ENCODE measurements around the gene C1orf216. TPM values are rescaled to one million over a fixed set of nuclear protein-coding genes. Genes with fewer than 3 reads are reported as not detected.

C1orf216 gene, protein sequence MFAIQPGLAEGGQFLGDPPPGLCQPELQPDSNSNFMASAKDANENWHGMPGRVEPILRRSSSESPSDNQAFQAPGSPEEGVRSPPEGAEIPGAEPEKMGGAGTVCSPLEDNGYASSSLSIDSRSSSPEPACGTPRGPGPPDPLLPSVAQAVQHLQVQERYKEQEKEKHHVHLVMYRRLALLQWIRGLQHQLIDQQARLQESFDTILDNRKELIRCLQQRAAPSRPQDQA
- total RNA-seq, result 1 to 10 TPM; 2.8 to 6.7 (median 4.7) TPM

DNA sequence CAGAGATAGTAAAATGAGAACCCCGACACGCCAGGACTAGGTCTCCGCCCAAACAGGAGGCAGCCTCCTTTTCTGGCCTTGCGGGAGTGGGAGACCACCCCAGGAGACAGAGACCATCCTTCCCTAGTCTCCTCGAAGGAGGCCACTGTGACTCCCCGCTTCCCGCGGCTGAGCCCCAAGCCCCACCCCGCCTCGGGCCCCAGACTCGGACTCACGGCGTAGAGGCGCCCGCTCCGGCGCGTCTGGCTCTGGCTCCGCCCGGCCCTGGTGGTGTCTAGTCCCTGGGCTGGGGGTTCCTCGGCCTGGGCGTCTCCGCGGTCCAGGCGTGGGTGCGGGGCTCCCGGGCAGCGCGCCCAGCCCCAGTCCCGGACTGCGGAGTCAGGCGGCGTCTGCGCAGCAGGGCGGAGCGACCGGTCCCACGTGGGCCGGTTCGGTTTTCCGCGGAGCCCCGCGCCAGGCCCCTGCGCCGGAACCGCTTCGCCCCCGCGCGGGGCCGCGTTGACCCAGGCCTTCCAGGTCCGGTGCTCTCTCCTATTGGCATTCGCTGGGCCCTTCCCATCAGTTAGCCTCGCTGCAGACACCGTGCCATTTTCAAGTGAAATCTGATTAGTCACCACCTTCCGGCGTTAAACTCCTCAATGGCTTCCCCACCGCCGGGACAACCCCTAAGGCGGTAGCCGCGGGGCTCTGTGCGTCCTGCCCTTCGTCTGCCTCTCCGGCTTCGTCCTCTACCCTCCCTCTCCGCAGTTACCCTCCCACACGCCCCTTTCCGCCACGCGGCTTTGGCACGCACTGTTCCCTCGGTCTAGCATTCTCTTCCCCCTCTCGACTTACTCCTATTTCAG, at the start of gene C1orf216:
C1orf216 (minus strand) TSS at position 393 of the 845 bp plus-strand sequence. CDS start 2,563 bp downstream, outside the sequence.
- no peaks in the 10 kb centered on the region for H3K9me3 ChIP-seq
- intact Hi-C loops (cut with DNase I; ENCODE audit: low total_unique reads) (loop anchor here (10.0 kb wide), 1 partner anchor 264 kb away; no protein-coding TSS in a partner anchor), in situ Hi-C loops (cut with MboI; ENCODE audit: low pct_ligation_motif_present in 1 of 4, low pct_unique_long_range_greater_than_20kb in 1 of 4, low sequenced_read_pairs in 3 of 4) (loop anchor here in 1 of 4 donors (5.0 to 25.0 kb wide), 3 partner anchors 64 to 256 kb away; partner anchors contain the start of gene TFAP2E)
- peak within 1 kb of the TSS; percentile 48 to 91 (median 78) for H3K4me3 ChIP-seq
- WGBS, 2 donors (ENCODE audit: low coverage in 1 of 2), result 0 to 1% methylated on average over 6 to 58 of the region's 76 CpGs
- H3K36me3 ChIP-seq, result no peaks in the 10 kb centered on the region
- peak; percentile 53 for DNase-seq
- peak within 1 kb of the TSS; percentile 77 to 89 (median 82) for H3K27ac ChIP-seq
- peaks cover 12 to 38% (median 18%) of the 10 kb centered on the region in 4 donors for H3K4me1 ChIP-seq
- H3K27me3 ChIP-seq, result no peaks in the 10 kb centered on the region
- TF ChIP-seq POLR2AphosphoS5 (IDR thresholded peaks at IDR 0.05) (peak in 2 of 3 donors; percentile 16 to 36), EP300 (IDR thresholded peaks at IDR 0.05; ENCODE audit: low read depth) (no peak)
- TF ChIP-seq, protein P1, sequence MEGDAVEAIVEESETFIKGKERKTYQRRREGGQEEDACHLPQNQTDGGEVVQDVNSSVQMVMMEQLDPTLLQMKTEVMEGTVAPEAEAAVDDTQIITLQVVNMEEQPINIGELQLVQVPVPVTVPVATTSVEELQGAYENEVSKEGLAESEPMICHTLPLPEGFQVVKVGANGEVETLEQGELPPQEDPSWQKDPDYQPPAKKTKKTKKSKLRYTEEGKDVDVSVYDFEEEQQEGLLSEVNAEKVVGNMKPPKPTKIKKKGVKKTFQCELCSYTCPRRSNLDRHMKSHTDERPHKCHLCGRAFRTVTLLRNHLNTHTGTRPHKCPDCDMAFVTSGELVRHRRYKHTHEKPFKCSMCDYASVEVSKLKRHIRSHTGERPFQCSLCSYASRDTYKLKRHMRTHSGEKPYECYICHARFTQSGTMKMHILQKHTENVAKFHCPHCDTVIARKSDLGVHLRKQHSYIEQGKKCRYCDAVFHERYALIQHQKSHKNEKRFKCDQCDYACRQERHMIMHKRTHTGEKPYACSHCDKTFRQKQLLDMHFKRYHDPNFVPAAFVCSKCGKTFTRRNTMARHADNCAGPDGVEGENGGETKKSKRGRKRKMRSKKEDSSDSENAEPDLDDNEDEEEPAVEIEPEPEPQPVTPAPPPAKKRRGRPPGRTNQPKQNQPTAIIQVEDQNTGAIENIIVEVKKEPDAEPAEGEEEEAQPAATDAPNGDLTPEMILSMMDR (IDR thresholded peaks at IDR 0.05), result no peak

DNA sequence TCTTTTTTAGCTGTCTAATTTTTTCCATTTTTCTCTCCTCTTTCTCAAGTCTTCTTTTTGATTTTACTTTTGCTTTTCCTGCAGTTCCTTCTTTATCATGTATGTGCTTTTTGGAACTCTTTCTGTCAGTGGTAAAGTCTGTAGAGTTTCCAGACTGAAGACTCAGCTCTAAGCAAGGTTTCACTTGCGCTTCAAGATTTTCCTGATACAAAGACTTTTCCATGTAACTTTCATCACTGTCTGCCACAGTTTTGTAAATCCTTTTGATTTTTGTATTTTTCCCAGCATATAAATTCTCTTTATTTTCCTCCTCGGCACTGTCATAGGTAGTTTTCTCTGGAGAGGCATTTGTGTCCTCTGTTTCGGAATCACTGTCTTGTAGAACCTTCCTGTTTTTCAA, 45.6 kb upstream of the C1orf216 start:
- H3K9me3 ChIP-seq, result no peaks in the 10 kb centered on the region
- H3K4me3 ChIP-seq, result no peak overlapping the region
- H3K27ac ChIP-seq, result no peak overlapping the region
- 91 to 95% methylated on average over 3 of the region's 3 CpGs for WGBS, 2 donors (ENCODE audit: low coverage in 1 of 2)
- no peak for TF ChIP-seq POLR2AphosphoS5 (IDR thresholded peaks at IDR 0.05)
- TF ChIP-seq, protein P1 (IDR thresholded peaks at IDR 0.05), result no peak
- no peak for TF ChIP-seq POLR2A (IDR thresholded peaks at IDR 0.05)
- TF ChIP-seq EP300 (IDR thresholded peaks at IDR 0.05; ENCODE audit: low read depth), result no peak
- in situ Hi-C loops (cut with MboI; ENCODE audit: low pct_ligation_motif_present in 1 of 4, low pct_unique_long_range_greater_than_20kb in 1 of 4, low sequenced_read_pairs in 3 of 4), result loop anchor here in 1 of 4 donors (25.0 kb wide), 1 partner anchor 302 kb away; no protein-coding TSS in a partner anchor
- H3K36me3 ChIP-seq, result no peaks in the 10 kb centered on the region
- DNase-seq, result no peak
- no peaks in the 10 kb centered on the region for H3K27me3 ChIP-seq
- H3K4me1 ChIP-seq, result peaks cover 0 to 6% (median 1%) of the 10 kb centered on the region in 4 donors
- intact Hi-C loops (cut with DNase I; ENCODE audit: low total_unique reads), result no loop called here

DNA sequence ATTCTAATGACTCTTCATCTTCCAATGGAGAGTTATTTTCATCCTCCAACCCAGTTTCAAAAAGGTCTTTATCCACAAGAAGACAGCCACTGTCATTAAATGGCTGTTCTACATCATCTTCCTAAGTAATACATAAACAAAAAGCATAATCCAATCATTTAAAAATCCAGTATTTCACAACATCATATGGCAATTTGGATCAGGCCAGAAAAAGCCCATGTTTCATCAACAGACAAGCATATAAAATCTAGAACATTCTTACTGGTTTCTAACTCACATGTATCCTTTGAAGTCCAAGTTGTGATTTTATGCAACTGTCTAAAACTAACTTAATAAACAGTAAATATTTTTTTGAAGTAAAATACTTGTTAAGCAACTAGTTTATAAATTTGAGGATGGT, 44.5 kb upstream of the C1orf216 start:
- no peak overlapping the region for H3K4me3 ChIP-seq
- DNase-seq, result no peak
- intact Hi-C loops (cut with DNase I; ENCODE audit: low total_unique reads), result no loop called here
- no peaks in the 10 kb centered on the region for H3K9me3 ChIP-seq
- in situ Hi-C loops (cut with MboI; ENCODE audit: low pct_ligation_motif_present in 1 of 4, low pct_unique_long_range_greater_than_20kb in 1 of 4, low sequenced_read_pairs in 3 of 4), result loop anchor here in 1 of 4 donors (25.0 kb wide), 1 partner anchor 301 kb away; no protein-coding TSS in a partner anchor
- no peaks in the 10 kb centered on the region for H3K4me1 ChIP-seq
- TF ChIP-seq POLR2A (IDR thresholded peaks at IDR 0.05) (no peak), EP300 (IDR thresholded peaks at IDR 0.05; ENCODE audit: low read depth) (no peak), POLR2AphosphoS5 (IDR thresholded peaks at IDR 0.05) (no peak)
- TF ChIP-seq, protein P1 (IDR thresholded peaks at IDR 0.05), result no peak
- no peaks in the 10 kb centered on the region for H3K27me3 ChIP-seq
- no peaks in the 10 kb centered on the region for H3K36me3 ChIP-seq
- H3K27ac ChIP-seq, result no peak overlapping the region

- in situ Hi-C loops (cut with MboI; ENCODE audit: low pct_ligation_motif_present in 1 of 4, low pct_unique_long_range_greater_than_20kb in 1 of 4, low sequenced_read_pairs in 3 of 4), result loop anchor here in 1 of 4 donors (25.0 kb wide), 1 partner anchor 300 kb away; no protein-coding TSS in a partner anchor
- Histone ChIP-seq H3K27ac (no peak overlapping the region), H3K4me1 (no peaks in the 10 kb centered on the region), H3K4me3 (no peak overlapping the region), H3K27me3 (no peaks in the 10 kb centered on the region), H3K9me3 (no peaks in the 10 kb centered on the region), H3K36me3 (no peaks in the 10 kb centered on the region)
- TF ChIP-seq POLR2AphosphoS5 (IDR thresholded peaks at IDR 0.05), result no peak
- TF ChIP-seq EP300 (IDR thresholded peaks at IDR 0.05; ENCODE audit: low read depth), result no peak
- no peak for TF ChIP-seq POLR2A (IDR thresholded peaks at IDR 0.05)
- TF ChIP-seq, protein P1 (IDR thresholded peaks at IDR 0.05), result no peak
- 59 to 66% methylated on average over 2 of the region's 2 CpGs for WGBS, 2 donors (ENCODE audit: low coverage in 1 of 2)
- DNase-seq, result no peak
- intact Hi-C loops (cut with DNase I; ENCODE audit: low total_unique reads), result no loop called here
Observed at GRCh38 chr1:35762141-35762540, 43.5 kb upstream of the C1orf216 start.
